IMR-90 (cell line): Measurements from ENCODE around the gene ZNF346. TPM values are rescaled to one million over a fixed set of nuclear protein-coding genes. Genes with fewer than 3 reads are reported as not detected.
A peak's percentile ranks its signal among the peaks of the same experiment; 100 is the strongest.

Source experiments
- ATAC-seq: fragments of 200-7000 bp; cut with Tn5 transposase; 2 replicates; pipeline ENCODE4 v1.9.1; 2020; ENCODE audit warnings: low read depth, mild to moderate bottlenecking, moderate library complexity
- BruUV-seq: library from RNA; stranded (reverse); fragments of 400-500 nt; replicated peaks from 2 replicates; lab custom pipeline; 2021; lab: Mats Ljungman, UMichigan
- CTCF ChIA-PET: fragments of 300-600 bp; formaldehyde crosslinking; extraction: SDS; loops from one replicate; lab custom pipeline; 2021; ENCODE audit warnings: antibody characterized with exemption; lab: Yijun Ruan, JAX
- POLR2A ChIA-PET: fragments of 300-600 bp; sonication (Branson Sonifier 250); formaldehyde crosslinking; loops from one replicate; lab custom pipeline; 2022; ENCODE audit warnings: antibody characterized with exemption; ENCODE audit not compliant: unreplicated experiment; lab: Charles Lee
- DNase-seq: peaks from one replicate; pipeline ENCODE4 v3.0.0; 2013
- H2AFZ ChIP-seq: replicated peaks from 2 replicates; pipeline ENCODE3; 2013; ENCODE audit warnings: low read length, mild to moderate bottlenecking; ENCODE audit not compliant: poor library complexity
- H2AK5ac ChIP-seq: 2 replicates; pipeline ENCODE4 v1.6.1; 2013; ENCODE audit warnings: low read depth, low read length, inconsistent platforms
- H2AK9ac ChIP-seq: replicated peaks from 2 replicates; pipeline ENCODE3; 2013; ENCODE audit warnings: mild to moderate bottlenecking, low read depth, low read length, moderate library complexity; ENCODE audit not compliant: poor library complexity
- H2BK120ac ChIP-seq: 2 replicates; pipeline ENCODE4 v1.6.1; 2013; ENCODE audit warnings: low read depth, low read length, inconsistent platforms
- H2BK15ac ChIP-seq: 3 replicates; pipeline ENCODE4 v1.6.1; 2013; ENCODE audit warnings: low read depth, low read length, inconsistent platforms
- H2BK20ac ChIP-seq: 2 replicates; pipeline ENCODE4 v1.6.1; 2013; ENCODE audit warnings: low read depth, mild to moderate bottlenecking, inconsistent platforms, low read length, moderate library complexity
- H2BK5ac ChIP-seq: 2 replicates; pipeline ENCODE4 v1.6.1; 2013; ENCODE audit warnings: mild to moderate bottlenecking, low read depth, low read length, inconsistent platforms; ENCODE audit not compliant: poor library complexity, severe bottlenecking
- H3K14ac ChIP-seq: replicated peaks from 2 replicates; pipeline ENCODE4 v1.6.1; 2013; ENCODE audit warnings: low read depth, low read length, inconsistent platforms
- H3K18ac ChIP-seq: 2 replicates; pipeline ENCODE4 v1.6.1; 2013; ENCODE audit warnings: low read depth, low read length, control low read depth
- H3K23ac ChIP-seq: 2 replicates; pipeline ENCODE4 v1.6.1; 2013; ENCODE audit warnings: low read depth, low read length, inconsistent platforms
- H3K27ac ChIP-seq: 2 replicates; pipeline ENCODE4 v1.5.1; 2013; ENCODE audit warnings: mild to moderate bottlenecking, control low read depth, low read length; ENCODE audit not compliant: insufficient read depth
- H3K27me3 ChIP-seq: 2 replicates; pipeline ENCODE4 v1.6.1; 2013; ENCODE audit warnings: low read length; ENCODE audit not compliant: control insufficient read depth, insufficient read depth
- H3K36me3 ChIP-seq: 2 replicates; pipeline ENCODE4 v1.6.1; 2013; ENCODE audit warnings: low read length, mixed read lengths; ENCODE audit not compliant: control insufficient read depth, insufficient read depth
- H3K4ac ChIP-seq: 2 replicates; pipeline ENCODE4 v1.6.1; 2013; ENCODE audit warnings: low read depth, low read length, inconsistent platforms
- H3K4me1 ChIP-seq: 2 replicates; pipeline ENCODE4 v1.6.1; 2013; ENCODE audit warnings: low read length, mixed read lengths; ENCODE audit not compliant: control insufficient read depth, insufficient read depth
- H3K4me2 ChIP-seq: 2 replicates; pipeline ENCODE4 v1.6.1; 2013; ENCODE audit warnings: low read depth, mild to moderate bottlenecking, control low read depth, low read length, moderate library complexity
- H3K4me3 ChIP-seq: 2 replicates; pipeline ENCODE4 v1.5.1; 2013; ENCODE audit warnings: low read depth, mild to moderate bottlenecking, control low read depth, low read length, moderate library complexity; ENCODE audit not compliant: insufficient read depth
- H3K56ac ChIP-seq: 2 replicates; pipeline ENCODE4 v1.6.1; 2013; ENCODE audit warnings: low read length, inconsistent platforms; ENCODE audit not compliant: insufficient read depth; ENCODE audit errors: extremely low read depth
- H3K79me1 ChIP-seq, 2 experiments: 2 replicates each; pipeline ENCODE4 v1.6.1; 2013; ENCODE audit warnings: low read length in 2 of 2, inconsistent platforms in 1 of 2, low read depth in 1 of 2
- H3K9ac ChIP-seq: 2 replicates; pipeline ENCODE4 v1.6.1; 2013; ENCODE audit warnings: low read depth, low read length, control low read depth
- H3K9me1 ChIP-seq: 2 replicates; pipeline ENCODE4 v1.6.1; 2013; ENCODE audit warnings: low read length, inconsistent platforms; ENCODE audit not compliant: insufficient read depth
- H3K9me3 ChIP-seq: 2 replicates; pipeline ENCODE4 v1.6.1; 2013; ENCODE audit warnings: low read length; ENCODE audit not compliant: control insufficient read depth, insufficient read depth
- H4K20me1 ChIP-seq: 2 replicates; pipeline ENCODE4 v1.6.1; 2013; ENCODE audit warnings: low read length, inconsistent platforms; ENCODE audit not compliant: insufficient read depth
- H4K5ac ChIP-seq: 2 replicates; pipeline ENCODE4 v1.6.1; 2013; ENCODE audit warnings: mild to moderate bottlenecking, low read depth, low read length, control low read depth
- H4K8ac ChIP-seq, 2 experiments: 2 replicates each; pipeline ENCODE4 v1.6.1; 2013; ENCODE audit warnings: low read depth in 2 of 2, low read length in 2 of 2, control low read depth in 1 of 2, inconsistent platforms in 1 of 2
- H4K91ac ChIP-seq: 2 replicates; pipeline ENCODE4 v1.6.1; 2013; ENCODE audit warnings: low read depth, low read length, inconsistent platforms; ENCODE audit not compliant: insufficient read depth
- BHLHE40 ChIP-seq: fragments of 150-350 bp; IDR thresholded peaks from 2 replicates; pipeline ENCODE4 v1.6.1; 2016; ENCODE audit warnings: mild to moderate bottlenecking, low read depth, low read length
- CEBPB ChIP-seq: IDR thresholded peaks from 2 replicates; pipeline ENCODE4 v1.6.1; 2012; ENCODE audit warnings: low read depth, low read length, improper control_type of control experiment
- CHD1 ChIP-seq: IDR thresholded peaks from 2 replicates; pipeline ENCODE4 v1.6.1; 2012; ENCODE audit warnings: low read depth, low read length, improper control_type of control experiment
- CTCF ChIP-seq: conservative IDR thresholded peaks from 2 replicates; pipeline ENCODE4 v1.5.1; 2012; ENCODE audit warnings: mild to moderate bottlenecking, low read depth, low read length, improper control_type of control experiment
- FOS ChIP-seq: fragments of 150-350 bp; IDR thresholded peaks from 2 replicates; pipeline ENCODE4 v1.6.1; 2016; ENCODE audit warnings: low read depth, low read length
- MAFK ChIP-seq: IDR thresholded peaks from 2 replicates; pipeline ENCODE4 v1.6.1; 2012; ENCODE audit warnings: low read depth, low read length, improper control_type of control experiment
- MAZ ChIP-seq: IDR thresholded peaks from 2 replicates; pipeline ENCODE4 v1.6.1; 2012; ENCODE audit warnings: low read depth, mild to moderate bottlenecking, low read length, improper control_type of control experiment, moderate library complexity, borderline replicate concordance
- MXI1 ChIP-seq: IDR thresholded peaks from 2 replicates; pipeline ENCODE4 v1.6.1; 2012; ENCODE audit warnings: low read depth, mild to moderate bottlenecking, low read length, moderate library complexity, borderline replicate concordance
- NFE2L2 ChIP-seq: fragments of 150-350 bp; IDR thresholded peaks from 2 replicates; pipeline ENCODE4 v1.6.1; 2016; ENCODE audit warnings: low read depth, mild to moderate bottlenecking, low read length
- POLR2A ChIP-seq: IDR thresholded peaks from 2 replicates; pipeline ENCODE4 v1.6.1; 2012; ENCODE audit warnings: mild to moderate bottlenecking, low read depth, low read length
- RAD21 ChIP-seq: IDR thresholded peaks from 2 replicates; pipeline ENCODE4 v1.6.1; 2012; ENCODE audit warnings: low read length, improper control_type of control experiment
- RCOR1 ChIP-seq: IDR thresholded peaks from 2 replicates; pipeline ENCODE4 v1.6.1; 2012; ENCODE audit warnings: mild to moderate bottlenecking, low read length, improper control_type of control experiment; ENCODE audit not compliant: insufficient replicate concordance
- RFX5 ChIP-seq: IDR thresholded peaks from 2 replicates; pipeline ENCODE4 v1.8.0; 2012; ENCODE audit warnings: low read depth, mild to moderate bottlenecking, low read length, moderate library complexity
- SMC3 ChIP-seq: fragments of 150-350 bp; IDR thresholded peaks from 2 replicates; pipeline ENCODE4 v1.6.1; 2016; ENCODE audit warnings: low read depth, mild to moderate bottlenecking, antibody characterized with exemption, low read length, moderate library complexity
- USF2 ChIP-seq: fragments of 150-350 bp; IDR thresholded peaks from 2 replicates; pipeline ENCODE4 v1.6.1; 2017; ENCODE audit warnings: mild to moderate bottlenecking, antibody characterized with exemption, low read length, low read depth
- WGBS, 2 experiments: methylation state at CpG; one replicate each; pipeline versions ENCODE4 v1.1.5 to v1.1.7; 2013; ENCODE audit warnings: missing lambda C conversion rate in 2 of 2; ENCODE audit not compliant: insufficient read length in 1 of 2; ENCODE audit errors: extremely low coverage in 2 of 2; 5-methylcytosine and 5-hydroxymethylcytosine counted together
- dilution Hi-C: fragments of 300-500 bp; cut with HindIII; formaldehyde crosslinking; loops from one replicate; pipeline ENCODE4 v1.14.3; 2018; ENCODE audit warnings: low sequenced_read_pairs; ENCODE audit not compliant: unreplicated experiment
- in situ Hi-C: fragments of 300-500 bp; cut with MboI; formaldehyde crosslinking; loops from 3 replicates; pipeline ENCODE4 v1.14.3; 2019; ENCODE audit warnings: low sequenced_read_pairs, inconsistent platforms, mixed read lengths
- intact Hi-C: fragments of 100-400 bp; cut with micrococcal nuclease; formaldehyde crosslinking; loops from 2 replicates; pipeline ENCODE4 v1.10.0; 2022
- polyA plus RNA-seq, 3 experiments: library from polyadenylated mRNA; depleted of rRNA; stranded (reverse); fragments of >200 nt; gene quantifications; 2 replicates each; pipeline ENCODE4 v1.2.3, GENCODE V29; 2012; ENCODE audit warnings: low replicate concordance in 1 of 3
- total RNA-seq: library from RNA; depleted of rRNA; stranded (reverse); fragments of >200 nt; gene quantifications from 2 replicates; pipeline ENCODE4 v1.2.3, GENCODE V29; 2012

ZNF346 gene
- total and polyA plus RNA-seq, 2 of the 4 experiments (the other 2 are of a cell fraction) = 15.1 to 17.0 TPM

- Histone ChIP-seq H3K27ac (peak within 1 kb of the TSS; percentile 91), H2AFZ (peak within 1 kb of the TSS; percentile 88), H2BK120ac (peak within 1 kb of the TSS; percentile 74), H2AK9ac (peak within 1 kb of the TSS; percentile 98), H3K4ac (peak within 1 kb of the TSS; percentile 83), H3K4me3 (peak within 1 kb of the TSS; percentile 79), H3K9me1 (peaks cover 4% of the 10 kb centered on the region), H3K18ac (no peak within 1 kb of the TSS; the same call in 1 of the 2 replicates), H3K79me1 (peaks cover 0 to 40% of the 10 kb centered on the region in 2 experiments; a peak in 3 of 4 replicates), H4K5ac (peak within 1 kb of the TSS; percentile 36), H3K56ac (peak within 1 kb of the TSS; percentile 71), H3K14ac (peak within 1 kb of the TSS; percentile 85; the same call in 1 of the 2 replicates), H4K8ac (peak within 1 kb of the TSS; percentile 64 to 94), H2BK20ac (no peak within 1 kb of the TSS), H3K9me3 (no peaks in the 10 kb centered on the region), H3K9ac (peak within 1 kb of the TSS; percentile 75), H2AK5ac (peak within 1 kb of the TSS; percentile 91), H3K4me1 (peaks cover 5% of the 10 kb centered on the region; the same call in 1 of the 2 replicates), H4K91ac (peak within 1 kb of the TSS; percentile 77), H3K23ac (peak within 1 kb of the TSS; percentile 95), H4K20me1 (peaks cover 46% of the 10 kb centered on the region), H3K27me3 (no peaks in the 10 kb centered on the region), H3K36me3 (no peaks in the 10 kb centered on the region), H2BK15ac (no peak within 1 kb of the TSS; the same call in 2 of the 3 replicates), H2BK5ac (peak within 1 kb of the TSS; percentile 86), H3K4me2 (peak within 1 kb of the TSS; percentile 68)
- DNase-seq (peak; percentile 88), ATAC-seq (peak; percentile 94)
- POLR2A ChIA-PET = no interaction called here
- intact Hi-C loops = no loop called here
- CTCF ChIA-PET = interaction anchor here (1.2 kb wide), 1 partner anchor 38 kb away, joined by 5 read pairs; no protein-coding TSS in a partner anchor
- BruUV-seq = no TSS peak
- WGBS, 2 experiments = 0% methylated on average over 40 of the region's 83 CpGs; no CpG with 5 or more reads in 1 of the 2 experiments
- dilution Hi-C loops = no loop called here
- in situ Hi-C loops = no loop called here
- TF ChIP-seq MAFK = no peak
- peak; percentile 76 for TF ChIP-seq POLR2A
- peak; percentile 97; the same call in 1 of the 2 replicates for TF ChIP-seq CHD1
- no peak for TF ChIP-seq SMC3
- peak; percentile 99 for TF ChIP-seq BHLHE40
- TF ChIP-seq CEBPB = no peak
- TF ChIP-seq MAZ = 0 out of 2 replicates have a peak, but pooled peaks have one; percentile 49
- TF ChIP-seq RFX5 = no peak
- no peak for TF ChIP-seq CTCF
- no peak for TF ChIP-seq MXI1
- no peak for TF ChIP-seq FOS
- TF ChIP-seq USF2 = no peak
- TF ChIP-seq RAD21 = no peak
- TF ChIP-seq RCOR1 = peak; percentile 34
- TF ChIP-seq NFE2L2 = no peak
Observed at GRCh38 chr5:177006265-177006972, 16.1 kb upstream of the ZNF346 start, which contains the start of gene UIMC1. Gene UIMC1, minus strand, starts transcription at chr5:177006779. Its CDS starts 24,164 bp downstream, at chr5:176982615.
